GM12865 (cell line): ENCODE data around the gene BTRC.

Source experiments
- DNase-seq: peaks from one replicate; pipeline ENCODE4 v3.0.0; 2010; ENCODE audit warnings: low read depth
- H3K4me3 ChIP-seq: 2 replicates; pipeline ENCODE4 v1.5.1; 2011; ENCODE audit warnings: mild to moderate bottlenecking, low read depth, low read length, control low read depth
- CTCF ChIP-seq: IDR thresholded peaks from 2 replicates; pipeline ENCODE4 v1.5.1; 2011; ENCODE audit warnings: low read length, control low read depth, low read depth, inconsistent platforms; ENCODE audit not compliant: insufficient read depth; ENCODE audit errors: missing control alignments

Gene BTRC

DNA sequence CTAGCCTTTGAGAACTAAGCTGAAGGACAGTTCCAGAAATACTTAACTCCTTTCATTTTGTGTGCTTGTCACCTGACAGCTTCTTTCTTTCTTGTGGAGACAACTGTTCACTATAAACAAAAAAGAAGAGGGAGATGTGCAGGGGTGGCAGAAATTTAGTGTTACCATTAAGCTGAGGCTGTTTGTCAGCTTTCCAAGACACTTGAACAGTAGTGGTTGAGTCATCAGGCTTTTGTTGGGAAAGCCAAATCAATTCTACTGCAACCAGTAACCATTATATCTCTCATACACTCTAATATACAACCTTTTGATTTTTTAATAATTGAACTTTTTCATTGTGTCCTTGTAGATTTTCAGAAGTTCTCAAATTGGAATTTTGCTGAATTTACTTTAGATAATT is 158.8 kb downstream of the BTRC start:
- no peak overlapping the region for H3K4me3 ChIP-seq
- no peak for TF ChIP-seq CTCF
- no peak for DNase-seq

- no peak for TF ChIP-seq CTCF
- no peak overlapping the region for H3K4me3 ChIP-seq
- DNase-seq = no peak
These were observed 159.8 kb downstream of the BTRC start for GRCh38 chr10:101513733-101514132.

DNA sequence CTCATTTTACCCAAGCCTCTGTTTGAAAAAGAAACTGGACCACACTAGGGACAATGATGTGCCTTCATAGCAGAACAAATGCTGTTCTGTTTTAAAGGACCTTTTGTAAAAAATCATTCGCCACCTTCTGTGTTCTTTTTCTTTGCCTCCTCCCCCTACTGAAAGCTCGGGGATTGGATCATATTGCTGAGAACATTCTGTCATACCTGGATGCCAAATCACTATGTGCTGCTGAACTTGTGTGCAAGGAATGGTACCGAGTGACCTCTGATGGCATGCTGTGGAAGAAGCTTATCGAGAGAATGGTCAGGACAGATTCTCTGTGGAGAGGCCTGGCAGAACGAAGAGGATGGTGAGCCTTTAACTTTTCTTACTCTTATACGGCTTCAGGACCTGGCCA is 171.9 kb downstream of the BTRC start:
- H3K4me3 ChIP-seq = no peak overlapping the region
- TF ChIP-seq CTCF = no peak
- no peak for DNase-seq

- DNase-seq = no peak
- H3K4me3 ChIP-seq = no peak overlapping the region
- TF ChIP-seq CTCF = no peak
These were observed 175.2 kb downstream of the BTRC start for GRCh38 chr10:101529207-101529606.

GRCh38 chr10:101529725-101530553 is 176.0 kb downstream of the BTRC start:
- TF ChIP-seq CTCF = no peak
- DNase-seq = no peak
- no peak overlapping the region for H3K4me3 ChIP-seq

DNA sequence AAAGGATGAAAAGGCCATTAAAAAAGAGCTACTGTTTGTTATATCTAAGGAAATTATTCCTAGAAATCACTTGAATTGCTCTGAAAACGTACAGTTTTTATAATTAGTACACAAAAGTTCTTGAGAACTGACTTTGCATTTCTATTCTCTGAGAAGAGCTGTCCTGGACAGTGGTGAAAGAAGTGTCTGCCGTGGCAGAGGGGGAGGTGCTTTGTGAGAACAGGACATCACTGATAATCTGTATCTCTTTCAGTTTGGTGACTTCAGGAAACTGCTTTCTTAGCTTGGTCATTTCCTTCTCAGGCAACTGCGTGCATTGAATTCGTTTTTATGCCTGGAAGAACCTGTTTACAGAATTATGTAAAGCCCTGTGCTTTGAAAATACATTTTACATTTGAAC is 182.0 kb downstream of the BTRC start:
- peak; percentile 19 for DNase-seq
- TF ChIP-seq CTCF = no peak
- no peak overlapping the region for H3K4me3 ChIP-seq

- peak; percentile 51 for DNase-seq
- H3K4me3 ChIP-seq = no peak overlapping the region
- peak; percentile 55 for TF ChIP-seq CTCF
These were observed 182.8 kb downstream of the BTRC start for GRCh38 chr10:101536800-101537199.
